ENCODE measurements around the gene TNIP3. TPM values are rescaled to one million over a fixed set of nuclear protein-coding genes. Genes with fewer than 3 reads are reported as not detected.
"Not testable (repeated sequence)": the region's sequence is repeated elsewhere in the genome, so short reads cannot be mapped to it uniquely, and the experiment has no call there.

Gene TNIP3
- total and polyA plus RNA-seq, 7 experiments from 2014 or later: 0.30 to 1.8 (median 0.89) TPM

GRCh38 chr4:121177246-121178137, 13.4 kb upstream of the TNIP3 start:
- Mint-ChIP-seq H3K4me3 (peak overlapping the region in 9 of 10 donors; percentile 10 to 87 (median 45)), H3K4me1 (peaks cover 51 to 89% (median 84%) of the 10 kb centered on the region in 7 donors), H3K36me3 (peaks cover 0 to 33% (median 4%) of the 10 kb centered on the region in 5 donors), H3K27me3 (no peaks in the 10 kb centered on the region), H3K27ac (peak overlapping the region in 8 of 9 donors; percentile 80 to 97 (median 94)), H3K9me3 (peaks cover 0 to 12% (median 0%) of the 10 kb centered on the region in 11 donors)
- peaks cover 48 to 69% of the 10 kb centered on the region in 2 donors for H3K4me1 ChIP-seq (ENCODE audit: control insufficient read depth in 2 of 2, insufficient read depth in 2 of 2, low read length in 2 of 2)
- peak; percentile 52 for ATAC-seq
- H3K36me3 ChIP-seq (ENCODE audit: control insufficient read depth in 2 of 3, insufficient read depth in 3 of 3, low read length in 3 of 3): no peaks in the 10 kb centered on the region
- ChIA-PET CTCF (interaction anchor here (0.9 to 1.9 kb wide), 4 partner anchors 10 to 66 kb away, joined by 3 to 15 read pairs (median 3); no protein-coding TSS in a partner anchor), POLR2A (interaction anchor here (1.2 to 2.3 kb wide), 5 partner anchors 11 to 44 kb away, joined by 4 to 8 read pairs (median 7); no protein-coding TSS in a partner anchor)
- H3K4me3 ChIP-seq (ENCODE audit: low read length): no peak overlapping the region
- H3K27me3 ChIP-seq (ENCODE audit: control insufficient read depth in 2 of 2, insufficient read depth in 2 of 2, low read length in 2 of 2): no peaks in the 10 kb centered on the region
- intact Hi-C loops (cut with micrococcal nuclease): loop anchor here in 1 of 2 donors (2.0 kb wide), 1 partner anchor 13 kb away; no protein-coding TSS in a partner anchor
- peak overlapping the region; percentile 30 for H3K27ac ChIP-seq (ENCODE audit: low read depth, low read length)
- no peak for DNase-seq
- H3K9me3 ChIP-seq (ENCODE audit: control insufficient read depth in 2 of 3, low read length in 3 of 3): no peaks in the 10 kb centered on the region

GRCh38 chr4:121176082-121176934, 12.2 kb upstream of the TNIP3 start:
- Mint-ChIP-seq H3K27ac (peak overlapping the region in 8 of 9 donors; percentile 21 to 96 (median 75)), H3K27me3 (no peaks in the 10 kb centered on the region), H3K4me1 (peaks cover 53 to 89% (median 84%) of the 10 kb centered on the region in 7 donors), H3K36me3 (peaks cover 0 to 34% (median 4%) of the 10 kb centered on the region in 5 donors), H3K9me3 (peaks cover 0 to 12% (median 0%) of the 10 kb centered on the region in 11 donors), H3K4me3 (peak overlapping the region in 9 of 10 donors; percentile 34 to 87 (median 63))
- peaks cover 44 to 65% of the 10 kb centered on the region in 2 donors for H3K4me1 ChIP-seq (ENCODE audit: control insufficient read depth in 2 of 2, insufficient read depth in 2 of 2, low read length in 2 of 2)
- no peaks in the 10 kb centered on the region for H3K36me3 ChIP-seq (ENCODE audit: control insufficient read depth in 2 of 3, insufficient read depth in 3 of 3, low read length in 3 of 3)
- no peaks in the 10 kb centered on the region for H3K27me3 ChIP-seq (ENCODE audit: control insufficient read depth in 2 of 2, insufficient read depth in 2 of 2, low read length in 2 of 2)
- intact Hi-C loops (cut with micrococcal nuclease): loop anchor here in 1 of 2 donors (2.0 kb wide), 1 partner anchor 14 kb away; no protein-coding TSS in a partner anchor
- ATAC-seq: peak; percentile 17
- ChIA-PET CTCF (interaction anchor here (0.6 to 1.5 kb wide), 5 partner anchors 16 to 134 kb away, joined by 3 to 9 read pairs (median 4); no protein-coding TSS in a partner anchor), POLR2A (interaction anchor here (0.9 to 3.3 kb wide), 4 partner anchors 10 to 20 kb away, joined by 3 to 14 read pairs (median 8); no protein-coding TSS in a partner anchor)
- no peak for DNase-seq
- no peak overlapping the region for H3K27ac ChIP-seq (ENCODE audit: low read depth, low read length)
- H3K9me3 ChIP-seq (ENCODE audit: control insufficient read depth in 2 of 3, low read length in 3 of 3): no peaks in the 10 kb centered on the region
- H3K4me3 ChIP-seq (ENCODE audit: low read length): no peak overlapping the region

- POLR2A ChIA-PET: interaction anchor here (0.8 to 3.3 kb wide), 2 partner anchors 11 to 31 kb away, joined by 3 to 14 read pairs; no protein-coding TSS in a partner anchor
- intact Hi-C loops (cut with micrococcal nuclease): not testable (repeated sequence)
Measured at GRCh38 chr4:121171477-121171876, 7.4 kb upstream of the TNIP3 start.

GRCh38 chr4:121168446-121169281, 4.5 kb upstream of the TNIP3 start:
- ATAC-seq (peak; percentile 81), DNase-seq (no peak)
- H3K27ac ChIP-seq (ENCODE audit: low read depth, low read length): no peak overlapping the region
- Mint-ChIP-seq H3K27ac (peak overlapping the region in 3 of 9 donors; percentile 31 to 76 (median 56)), H3K9me3 (peaks cover 0 to 10% (median 0%) of the 10 kb centered on the region in 11 donors), H3K4me1 (peaks cover 31 to 80% (median 76%) of the 10 kb centered on the region in 7 donors), H3K36me3 (peaks cover 0 to 13% (median 0%) of the 10 kb centered on the region in 5 donors), H3K27me3 (no peaks in the 10 kb centered on the region), H3K4me3 (peak overlapping the region in 1 of 10 donors; percentile 6)
- peaks cover 16 to 30% of the 10 kb centered on the region in 2 donors for H3K4me1 ChIP-seq (ENCODE audit: control insufficient read depth in 2 of 2, insufficient read depth in 2 of 2, low read length in 2 of 2)
- CTCF ChIA-PET: no interaction called here
- H3K9me3 ChIP-seq (ENCODE audit: control insufficient read depth in 2 of 3, low read length in 3 of 3): no peaks in the 10 kb centered on the region
- POLR2A ChIA-PET: interaction anchor here (2.8 to 3.5 kb wide), 2 partner anchors 6 to 11 kb away, joined by 10 to 14 read pairs; no protein-coding TSS in a partner anchor
- intact Hi-C loops (cut with micrococcal nuclease): no loop called here
- H3K36me3 ChIP-seq (ENCODE audit: control insufficient read depth in 2 of 3, insufficient read depth in 3 of 3, low read length in 3 of 3): no peaks in the 10 kb centered on the region
- H3K4me3 ChIP-seq (ENCODE audit: low read length): no peak overlapping the region
- H3K27me3 ChIP-seq (ENCODE audit: control insufficient read depth in 2 of 2, insufficient read depth in 2 of 2, low read length in 2 of 2): no peaks in the 10 kb centered on the region

More at GRCh38 chr4:121171477-121171876, 7.4 kb upstream of the TNIP3 start:
- H3K4me3 ChIP-seq (ENCODE audit: low read length); CTCF ChIA-PET; H3K9me3 Mint-ChIP-seq; H3K9me3 ChIP-seq (ENCODE audit: control insufficient read depth in 2 of 3, low read length in 3 of 3); ATAC-seq; DNase-seq; H3K36me3 ChIP-seq (ENCODE audit: control insufficient read depth in 2 of 3, insufficient read depth in 3 of 3, low read length in 3 of 3); H3K27ac ChIP-seq (ENCODE audit: low read depth, low read length); H3K27me3 ChIP-seq (ENCODE audit: control insufficient read depth in 2 of 2, insufficient read depth in 2 of 2, low read length in 2 of 2); H3K4me3 Mint-ChIP-seq; H3K27me3 Mint-ChIP-seq: not testable (repeated sequence)
- H3K4me1 ChIP-seq (ENCODE audit: control insufficient read depth in 2 of 2, insufficient read depth in 2 of 2, low read length in 2 of 2): peaks cover 11 to 28% of the 10 kb centered on the region in 2 donors
- Mint-ChIP-seq H3K36me3 (peaks cover 0 to 10% (median 0%) of the 10 kb centered on the region in 5 donors), H3K4me1 (peaks cover 28 to 76% (median 69%) of the 10 kb centered on the region in 7 donors), H3K27ac (peak overlapping the region in 1 of 9 donors; percentile 9)

GRCh38 chr4:121166976-121167375, 2.9 kb upstream of the TNIP3 start:
- intact Hi-C loops (cut with micrococcal nuclease): loop anchor here (1.0 to 2.0 kb wide), 2 partner anchors 10 to 14 kb away; no protein-coding TSS in a partner anchor
- CTCF ChIA-PET: interaction anchor here (1.0 kb wide), 1 partner anchor 8 kb away, joined by 4 read pairs; no protein-coding TSS in a partner anchor
- H3K9me3 Mint-ChIP-seq: peaks cover 0 to 7% (median 0%) of the 10 kb centered on the region in 11 donors
- DNase-seq (no peak), ATAC-seq (no peak)
- H3K4me1 ChIP-seq (ENCODE audit: control insufficient read depth in 2 of 2, insufficient read depth in 2 of 2, low read length in 2 of 2): peaks cover 16 to 27% of the 10 kb centered on the region in 2 donors
- H3K27me3 ChIP-seq (ENCODE audit: control insufficient read depth in 2 of 2, insufficient read depth in 2 of 2, low read length in 2 of 2): no peaks in the 10 kb centered on the region
- no peak overlapping the region for H3K4me3 ChIP-seq (ENCODE audit: low read length)
- H3K27ac ChIP-seq (ENCODE audit: low read depth, low read length): no peak overlapping the region
- H3K27me3 Mint-ChIP-seq: peaks cover 0 to 5% (median 0%) of the 10 kb centered on the region in 5 donors
- H3K27ac Mint-ChIP-seq: peak overlapping the region in 5 of 9 donors; percentile 13 to 93 (median 77)
- H3K9me3 ChIP-seq (ENCODE audit: control insufficient read depth in 2 of 3, low read length in 3 of 3): no peaks in the 10 kb centered on the region
- peaks cover 0 to 12% (median 0%) of the 10 kb centered on the region in 5 donors for H3K36me3 Mint-ChIP-seq
- no peaks in the 10 kb centered on the region for H3K36me3 ChIP-seq (ENCODE audit: control insufficient read depth in 2 of 3, insufficient read depth in 3 of 3, low read length in 3 of 3)
- H3K4me3 Mint-ChIP-seq: peak overlapping the region in 2 of 10 donors; percentile 9 to 15
- H3K4me1 Mint-ChIP-seq: peaks cover 30 to 68% (median 63%) of the 10 kb centered on the region in 7 donors
- POLR2A ChIA-PET: interaction anchor here (0.6 to 3.5 kb wide), 10 partner anchors 8 to 204 kb away, joined by 3 to 14 read pairs (median 4); no protein-coding TSS in a partner anchor
